HG03135 (cell line): ENCODE measurements around the gene CLDN2.

ENCODE experiments used
- ATAC-seq: cut with Tn5 transposase; IDR thresholded peaks from one replicate; pipeline ENCODE4 v1.9.1; 2021; ENCODE audit warnings: mild to moderate bottlenecking, moderate library complexity; ENCODE audit not compliant: unreplicated experiment

CLDN2 gene

GRCh38 chrX:106917830-106918500, 2.2 kb upstream of the CLDN2 start:
- no peak for ATAC-seq

- ATAC-seq, result no peak
These were observed 1.4 kb downstream of the CLDN2 start for GRCh38 chrX:106921637-106922036.

- no peak for ATAC-seq
These were observed 6.8 kb downstream of the CLDN2 start for GRCh38 chrX:106927023-106927422.

GRCh38 chrX:106927700-106928099, 7.5 kb downstream of the CLDN2 start:
- ATAC-seq, result no peak

GRCh38 chrX:106928227-106928626, 8.0 kb downstream of the CLDN2 start:
- ATAC-seq, result no peak

- ATAC-seq, result no peak
These were observed 11.8 kb downstream of the CLDN2 start for GRCh38 chrX:106931831-106932491.

- no peak for ATAC-seq
These were observed 12.3 kb downstream of the CLDN2 start for GRCh38 chrX:106932492-106932923.

GRCh38 chrX:106932960-106933537, 12.8 kb downstream of the CLDN2 start:
- ATAC-seq, result no peak

GRCh38 chrX:106933538-106933961, 13.3 kb downstream of the CLDN2 start:
- ATAC-seq, result no peak

GRCh38 chrX:106935175-106935574, 15.0 kb downstream of the CLDN2 start:
- ATAC-seq, result no peak

- ATAC-seq, result no peak
These were observed 16.0 kb downstream of the CLDN2 start for GRCh38 chrX:106936246-106936645.

GRCh38 chrX:106939566-106939965, 19.4 kb downstream of the CLDN2 start:
- ATAC-seq, result no peak

GRCh38 chrX:106940068-106940467, 19.9 kb downstream of the CLDN2 start:
- ATAC-seq, result no peak

GRCh38 chrX:106946464-106946863, 26.3 kb downstream of the CLDN2 start:
- ATAC-seq, result no peak

- no peak for ATAC-seq
These were observed 28.4 kb downstream of the CLDN2 start for GRCh38 chrX:106948641-106949040.

GRCh38 chrX:106949366-106949765, 29.2 kb downstream of the CLDN2 start:
- ATAC-seq, result no peak

- ATAC-seq, result no peak
These were observed 30.2 kb downstream of the CLDN2 start for GRCh38 chrX:106950381-106950780.

GRCh38 chrX:106951230-106951629, 31.0 kb downstream of the CLDN2 start:
- no peak for ATAC-seq

GRCh38 chrX:106952089-106952488, 31.9 kb downstream of the CLDN2 start:
- ATAC-seq, result no peak

- ATAC-seq, result no peak
These were observed 32.3 kb downstream of the CLDN2 start for GRCh38 chrX:106952538-106952937.

- ATAC-seq, result no peak
These were observed 32.8 kb downstream of the CLDN2 start for GRCh38 chrX:106952988-106953387.

GRCh38 chrX:106954041-106954440, 33.8 kb downstream of the CLDN2 start:
- no peak for ATAC-seq
